Stimulated activated CD4-positive, alpha-beta T cell treated with anti-CD3 and anti-CD28 coated beads, TNF-alpha, amount 100 ng/mL, for 48 hours (primary cell): ENCODE data around the gene DHX57.

Experiments used
- DNase-seq, 3 donors: peaks; one replicate each; pipeline ENCODE4 v3.0.0-alpha.2; 2020; ENCODE audit warnings: low read depth in 3 of 3

DHX57 gene

GRCh38 chr2:38875576-38876367, at the start of gene DHX57, which contains the start of gene MORN2:
Gene DHX57, minus strand, starts transcription at chr2:38875934. Its CDS starts 7,529 bp downstream, at chr2:38868405.
Gene MORN2, plus strand, starts transcription at chr2:38875976.
- DNase-seq, result peak; percentile 64 to 79 (median 67)

GRCh38 chr2:38922902-38923301, 47.2 kb upstream of the DHX57 start:
- DNase-seq, result no peak

GRCh38 chr2:38922389-38922788, 46.7 kb upstream of the DHX57 start:
- no peak for DNase-seq

GRCh38 chr2:38912619-38913018, 36.9 kb upstream of the DHX57 start:
- no peak for DNase-seq

- DNase-seq, result no peak
Measured at GRCh38 chr2:38911191-38911590, 35.5 kb upstream of the DHX57 start.

- DNase-seq, result no peak
Measured at GRCh38 chr2:38909872-38910271, 34.1 kb upstream of the DHX57 start.

GRCh38 chr2:38907743-38908562, 32.2 kb upstream of the DHX57 start:
- DNase-seq, result no peak

- no peak for DNase-seq
Measured at GRCh38 chr2:38907242-38907641, 31.5 kb upstream of the DHX57 start.

- no peak for DNase-seq
Measured at GRCh38 chr2:38905251-38905650, 29.5 kb upstream of the DHX57 start.

GRCh38 chr2:38900726-38901125, 25.0 kb upstream of the DHX57 start:
- no peak for DNase-seq

GRCh38 chr2:38898256-38898655, 22.5 kb upstream of the DHX57 start:
- DNase-seq, result no peak

- no peak for DNase-seq
Measured at GRCh38 chr2:38892819-38893218, 17.1 kb upstream of the DHX57 start.

GRCh38 chr2:38889575-38889974, 13.8 kb upstream of the DHX57 start, which contains the start of gene ARHGEF33:
Gene ARHGEF33, plus strand, starts transcription at chr2:38889875. Its CDS starts 29,573 bp downstream, at chr2:38919448.
- no peak for DNase-seq

GRCh38 chr2:38889045-38889444, 13.3 kb upstream of the DHX57 start:
- DNase-seq, result no peak

GRCh38 chr2:38887902-38888554, 12.3 kb upstream of the DHX57 start:
- DNase-seq, result no peak

GRCh38 chr2:38887347-38887746, 11.6 kb upstream of the DHX57 start:
- DNase-seq, result no peak

GRCh38 chr2:38886063-38886462, 10.3 kb upstream of the DHX57 start:
- DNase-seq, result no peak

- no peak for DNase-seq
Measured at GRCh38 chr2:38876407-38876806, 673 bp upstream of the DHX57 start.

- no peak for DNase-seq
Measured at GRCh38 chr2:38875227-38875575, 533 bp downstream of the DHX57 start.

- DNase-seq, result no peak
Measured at GRCh38 chr2:38873763-38874162, 2.0 kb downstream of the DHX57 start.

GRCh38 chr2:38871432-38871831, 4.3 kb downstream of the DHX57 start:
- DNase-seq, result no peak

- DNase-seq, result no peak
Measured at GRCh38 chr2:38866773-38867443, 8.8 kb downstream of the DHX57 start.
